Activated CD4-positive, alpha-beta memory T cell treated with anti-CD3 and anti-CD28 coated beads for 36 hours (primary cell): ENCODE results near the gene LDAH. TPM values are rescaled to one million over a fixed set of nuclear protein-coding genes. Genes with fewer than 3 reads are reported as not detected.
"Not testable (repeated sequence)": the region's sequence is repeated elsewhere in the genome, so short reads cannot be mapped to it uniquely, and the experiment has no call there.

Experiments
- CTCF ChIA-PET: fragments of 350-600 bp; sonication (Branson Sonifier 250); formaldehyde crosslinking; loops from one replicate; lab custom pipeline; 2021; ENCODE audit warnings: antibody characterized with exemption, inconsistent platforms; lab: Charles Lee
- POLR2A ChIA-PET: fragments of 350-600 bp; sonication (Branson Sonifier 250); formaldehyde crosslinking; loops from one replicate; lab custom pipeline; 2021; ENCODE audit warnings: antibody characterized with exemption; lab: Charles Lee
- DNase-seq: peaks from one replicate; pipeline ENCODE4 v3.0.0-alpha.2; 2020
- H3K27ac Mint-ChIP-seq: one replicate; pipeline ENCODE4 v1.8.0; 2021; ENCODE audit warnings: mixed read lengths
- H3K27me3 Mint-ChIP-seq: one replicate; pipeline ENCODE4 v1.8.0; 2021; ENCODE audit warnings: mixed read lengths
- H3K36me3 Mint-ChIP-seq: one replicate; pipeline ENCODE4 v1.8.0; 2021; ENCODE audit warnings: mixed read lengths
- H3K4me1 Mint-ChIP-seq: one replicate; pipeline ENCODE4 v1.8.0; 2021; ENCODE audit warnings: low read depth, mixed read lengths
- H3K4me3 Mint-ChIP-seq: one replicate; pipeline ENCODE4 v1.8.0; 2021; ENCODE audit warnings: mild to moderate bottlenecking, mixed read lengths
- H3K9me3 Mint-ChIP-seq: one replicate; pipeline ENCODE4 v1.8.0; 2021; ENCODE audit warnings: mixed read lengths
- intact Hi-C: fragments of 100-400 bp; cut with micrococcal nuclease; formaldehyde crosslinking; loops from one replicate; pipeline ENCODE4 v1.15.1; 2023
- total RNA-seq, 2 experiments: library from RNA; stranded (reverse); gene quantifications; one replicate each; pipeline ENCODE4 v1.2.3, GENCODE V29; 2021

LDAH gene
- total RNA-seq, 2 experiments from 2014 or later = 35.2 to 38.7 TPM

GRCh38 chr2:20713585-20713984, 109.3 kb downstream of the LDAH start:
- H3K27me3 Mint-ChIP-seq, H3K27ac Mint-ChIP-seq, H3K9me3 Mint-ChIP-seq, POLR2A ChIA-PET, CTCF ChIA-PET, H3K4me3 Mint-ChIP-seq, intact Hi-C loops, H3K4me1 Mint-ChIP-seq, DNase-seq: not testable (repeated sequence)
- peaks cover 52% of the 10 kb centered on the region for H3K36me3 Mint-ChIP-seq

- POLR2A ChIA-PET, H3K27me3 Mint-ChIP-seq, intact Hi-C loops, H3K4me1 Mint-ChIP-seq, H3K9me3 Mint-ChIP-seq, H3K27ac Mint-ChIP-seq, DNase-seq, H3K4me3 Mint-ChIP-seq: not testable (repeated sequence)
- CTCF ChIA-PET = interaction anchor here (0.8 kb wide), 1 partner anchor 252 kb away, joined by 3 read pairs; no protein-coding TSS in a partner anchor
- peaks cover 38% of the 10 kb centered on the region for H3K36me3 Mint-ChIP-seq
These were observed 111.3 kb downstream of the LDAH start for GRCh38 chr2:20711641-20712040.

GRCh38 chr2:20707601-20708000, 115.3 kb downstream of the LDAH start:
- POLR2A ChIA-PET = no interaction called here
- Mint-ChIP-seq H3K27ac (no peak overlapping the region), H3K4me3 (no peak overlapping the region), H3K9me3 (no peaks in the 10 kb centered on the region), H3K4me1 (no peaks in the 10 kb centered on the region), H3K36me3 (peaks cover 14% of the 10 kb centered on the region), H3K27me3 (no peaks in the 10 kb centered on the region)
- no peak for DNase-seq
- CTCF ChIA-PET = no interaction called here
- intact Hi-C loops = no loop called here

GRCh38 chr2:20706786-20707185, 116.1 kb downstream of the LDAH start:
- H3K36me3 Mint-ChIP-seq = peaks cover 11% of the 10 kb centered on the region
- intact Hi-C loops = no loop called here
- H3K4me1 Mint-ChIP-seq = no peaks in the 10 kb centered on the region
- DNase-seq = no peak
- no peak overlapping the region for H3K27ac Mint-ChIP-seq
- no peaks in the 10 kb centered on the region for H3K27me3 Mint-ChIP-seq
- H3K9me3 Mint-ChIP-seq = no peaks in the 10 kb centered on the region
- ChIA-PET POLR2A (no interaction called here), CTCF (no interaction called here)
- no peak overlapping the region for H3K4me3 Mint-ChIP-seq

GRCh38 chr2:20706217-20706616, 116.7 kb downstream of the LDAH start:
- intact Hi-C loops = no loop called here
- ChIA-PET POLR2A (no interaction called here), CTCF (no interaction called here)
- H3K36me3 Mint-ChIP-seq = peaks cover 7% of the 10 kb centered on the region
- no peak overlapping the region for H3K27ac Mint-ChIP-seq
- DNase-seq = no peak
- H3K4me3 Mint-ChIP-seq = no peak overlapping the region
- H3K4me1 Mint-ChIP-seq = no peaks in the 10 kb centered on the region
- no peaks in the 10 kb centered on the region for H3K27me3 Mint-ChIP-seq
- no peaks in the 10 kb centered on the region for H3K9me3 Mint-ChIP-seq

- no peak for DNase-seq
- no peak overlapping the region for H3K4me3 Mint-ChIP-seq
- H3K27me3 Mint-ChIP-seq = no peaks in the 10 kb centered on the region
- ChIA-PET POLR2A (no interaction called here), CTCF (no interaction called here)
- peaks cover 3% of the 10 kb centered on the region for H3K36me3 Mint-ChIP-seq
- H3K27ac Mint-ChIP-seq = no peak overlapping the region
- no peaks in the 10 kb centered on the region for H3K4me1 Mint-ChIP-seq
- no peaks in the 10 kb centered on the region for H3K9me3 Mint-ChIP-seq
- intact Hi-C loops = no loop called here
These were observed 118.0 kb downstream of the LDAH start for GRCh38 chr2:20704886-20705285.

- POLR2A ChIA-PET = no interaction called here
- intact Hi-C loops = no loop called here
These were observed 120.3 kb downstream of the LDAH start for GRCh38 chr2:20702563-20702962.

GRCh38 chr2:20698916-20699613, 123.8 kb downstream of the LDAH start:
- no peaks in the 10 kb centered on the region for H3K4me1 Mint-ChIP-seq
- no peaks in the 10 kb centered on the region for H3K27me3 Mint-ChIP-seq
- intact Hi-C loops = no loop called here
- no peaks in the 10 kb centered on the region for H3K9me3 Mint-ChIP-seq
- no peak for DNase-seq
- ChIA-PET POLR2A (no interaction called here), CTCF (interaction anchor here (0.9 to 1.7 kb wide), 4 partner anchors 37 to 288 kb away, joined by 3 to 5 read pairs (median 4); partner anchors contain the start of gene HS1BP3)
- no peak overlapping the region for H3K4me3 Mint-ChIP-seq
- H3K27ac Mint-ChIP-seq = no peak overlapping the region
- H3K36me3 Mint-ChIP-seq = peaks cover 4% of the 10 kb centered on the region

More at GRCh38 chr2:20702563-20702962, 120.3 kb downstream of the LDAH start:
- peaks cover 7% of the 10 kb centered on the region for H3K36me3 Mint-ChIP-seq
- no peaks in the 10 kb centered on the region for H3K27me3 Mint-ChIP-seq
- no peak overlapping the region for H3K27ac Mint-ChIP-seq
- H3K4me1 Mint-ChIP-seq = no peaks in the 10 kb centered on the region
- H3K4me3 Mint-ChIP-seq = no peak overlapping the region
- no peaks in the 10 kb centered on the region for H3K9me3 Mint-ChIP-seq
- CTCF ChIA-PET = no interaction called here
- DNase-seq = no peak

GRCh38 chr2:20697322-20697934, 125.5 kb downstream of the LDAH start:
- DNase-seq = no peak
- Mint-ChIP-seq H3K9me3 (no peaks in the 10 kb centered on the region), H3K4me3 (no peak overlapping the region), H3K27me3 (no peaks in the 10 kb centered on the region), H3K36me3 (peaks cover 4% of the 10 kb centered on the region), H3K27ac (no peak overlapping the region), H3K4me1 (no peaks in the 10 kb centered on the region)
- POLR2A ChIA-PET = no interaction called here
- CTCF ChIA-PET = interaction anchor here (0.6 to 1.7 kb wide), 3 partner anchors 36 to 301 kb away, joined by 3 to 5 read pairs (median 3); no protein-coding TSS in a partner anchor
- intact Hi-C loops = no loop called here

- intact Hi-C loops = no loop called here
- H3K9me3 Mint-ChIP-seq = no peaks in the 10 kb centered on the region
- H3K4me1 Mint-ChIP-seq = no peaks in the 10 kb centered on the region
- no peaks in the 10 kb centered on the region for H3K27me3 Mint-ChIP-seq
- CTCF ChIA-PET = interaction anchor here (1.5 kb wide), 1 partner anchor 35 kb away, joined by 3 read pairs; no protein-coding TSS in a partner anchor
- no peak overlapping the region for H3K4me3 Mint-ChIP-seq
- peaks cover 6% of the 10 kb centered on the region for H3K36me3 Mint-ChIP-seq
- DNase-seq = no peak
- POLR2A ChIA-PET = no interaction called here
- no peak overlapping the region for H3K27ac Mint-ChIP-seq
These were observed 126.5 kb downstream of the LDAH start for GRCh38 chr2:20696366-20696765.

- POLR2A ChIA-PET = no interaction called here
- DNase-seq = no peak
- intact Hi-C loops = no loop called here
- CTCF ChIA-PET = interaction anchor here (0.7 kb wide), 1 partner anchor 1067 kb away, joined by 3 read pairs; no protein-coding TSS in a partner anchor
- H3K27ac Mint-ChIP-seq = no peak overlapping the region
- no peaks in the 10 kb centered on the region for H3K27me3 Mint-ChIP-seq
- H3K4me3 Mint-ChIP-seq = no peak overlapping the region
- H3K4me1 Mint-ChIP-seq = no peaks in the 10 kb centered on the region
- peaks cover 9% of the 10 kb centered on the region for H3K36me3 Mint-ChIP-seq
- H3K9me3 Mint-ChIP-seq = no peaks in the 10 kb centered on the region
These were observed 129.6 kb downstream of the LDAH start for GRCh38 chr2:20693317-20693716.

- H3K27ac Mint-ChIP-seq = no peak overlapping the region
- no peak overlapping the region for H3K4me3 Mint-ChIP-seq
- POLR2A ChIA-PET = no interaction called here
- no peaks in the 10 kb centered on the region for H3K4me1 Mint-ChIP-seq
- H3K27me3 Mint-ChIP-seq = no peaks in the 10 kb centered on the region
- CTCF ChIA-PET = interaction anchor here (0.7 to 1.0 kb wide), 2 partner anchors 30 to 272 kb away, joined by 3 read pairs; no protein-coding TSS in a partner anchor
- H3K36me3 Mint-ChIP-seq = peaks cover 13% of the 10 kb centered on the region
- no peak for DNase-seq
- intact Hi-C loops = no loop called here
- H3K9me3 Mint-ChIP-seq = no peaks in the 10 kb centered on the region
These were observed 130.8 kb downstream of the LDAH start for GRCh38 chr2:20692081-20692480.
